Measurements from ENCODE around the gene SLC2A3.
A peak's percentile ranks its signal among the peaks of the same experiment; 100 is the strongest.
"Not testable (repeated sequence)": the region's sequence is repeated elsewhere in the genome, so short reads cannot be mapped to it uniquely, and the experiment has no call there.

The SLC2A3 gene

GRCh38 chr12:7915661-7916403 lies 20.2 kb downstream of the SLC2A3 start:
- no peak for DNase-seq (ENCODE audit: low spot score)

DNA sequence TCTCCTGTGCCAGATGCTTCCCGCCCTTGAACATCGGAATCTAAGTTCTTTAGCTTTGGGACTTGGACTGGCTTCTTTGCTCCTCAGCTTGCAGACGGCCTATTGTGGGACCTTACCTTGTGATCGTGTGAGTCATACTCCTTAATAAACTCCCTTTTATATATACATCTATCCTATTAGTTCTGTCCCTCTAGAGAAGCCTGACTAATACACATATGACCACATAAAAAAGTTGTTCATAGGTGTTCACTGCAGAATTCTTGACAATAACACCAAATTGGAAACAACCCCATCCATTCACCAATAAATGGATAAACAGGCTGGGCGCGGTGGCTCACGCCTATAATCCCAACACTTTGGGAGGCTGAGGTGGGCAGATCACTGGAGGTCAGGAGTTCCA lies 25.9 kb downstream of the SLC2A3 start:
- DNase-seq (ENCODE audit: low spot score) = not testable (repeated sequence)

- peak; percentile 55 for DNase-seq (ENCODE audit: low spot score)
These were observed 29.0 kb downstream of the SLC2A3 start for GRCh38 chr12:7907009-7907408.

DNA sequence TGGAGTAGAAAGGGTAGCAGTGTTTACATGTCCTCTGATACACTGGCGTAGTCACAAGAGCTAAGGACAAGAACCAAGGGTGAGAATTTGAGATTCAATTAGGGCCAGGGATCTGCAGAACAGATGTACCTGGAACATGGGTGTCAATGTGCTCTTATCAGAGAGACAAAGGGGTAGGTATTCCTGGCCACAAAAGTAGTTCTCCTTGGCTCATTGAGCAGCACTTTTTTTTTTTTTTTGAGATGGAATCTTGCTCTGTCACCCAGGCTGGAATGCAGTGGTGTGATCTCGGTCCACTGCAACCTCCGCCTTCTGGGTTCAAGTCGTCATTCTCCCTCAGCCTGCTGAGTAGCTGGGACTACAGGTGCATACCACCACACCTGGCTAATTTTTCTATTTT lies 29.7 kb downstream of the SLC2A3 start:
- DNase-seq (ENCODE audit: low spot score) = peak; percentile 76

DNA sequence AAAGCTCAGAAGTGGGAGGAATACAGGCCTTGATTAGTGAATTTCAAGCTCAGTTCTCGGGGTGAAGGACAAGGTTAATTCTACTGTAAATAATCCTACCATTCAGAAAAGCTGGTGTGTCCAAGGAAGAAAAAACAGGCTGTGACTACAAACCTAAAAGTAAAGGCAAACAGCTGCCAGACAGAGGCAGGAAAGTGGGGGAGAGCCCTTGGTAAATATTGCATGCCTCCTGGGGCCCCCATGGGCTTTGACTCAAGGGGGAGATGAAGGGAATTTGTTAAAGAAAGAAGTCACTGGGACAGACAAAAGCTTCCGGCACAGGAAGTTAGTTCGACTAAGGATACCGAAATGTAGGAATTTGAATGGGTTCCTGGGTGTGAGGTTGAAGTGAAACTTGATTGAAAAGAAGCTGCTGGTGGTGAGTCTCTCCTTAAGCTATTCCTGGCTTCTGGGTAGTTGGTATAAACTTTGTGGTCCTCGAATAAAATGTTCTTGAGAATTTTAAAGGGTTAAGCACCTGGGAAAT lies 30.3 kb downstream of the SLC2A3 start:
- DNase-seq (ENCODE audit: low spot score) = not testable (repeated sequence)

- DNase-seq (ENCODE audit: low spot score) = no peak
These were observed 30.9 kb downstream of the SLC2A3 start for GRCh38 chr12:7905071-7905470.

- not testable (repeated sequence) for DNase-seq (ENCODE audit: low spot score)
These were observed 33.6 kb downstream of the SLC2A3 start for GRCh38 chr12:7902416-7902815.

GRCh38 chr12:7899755-7900154 lies 36.2 kb downstream of the SLC2A3 start:
- no peak for DNase-seq (ENCODE audit: low spot score)

DNA sequence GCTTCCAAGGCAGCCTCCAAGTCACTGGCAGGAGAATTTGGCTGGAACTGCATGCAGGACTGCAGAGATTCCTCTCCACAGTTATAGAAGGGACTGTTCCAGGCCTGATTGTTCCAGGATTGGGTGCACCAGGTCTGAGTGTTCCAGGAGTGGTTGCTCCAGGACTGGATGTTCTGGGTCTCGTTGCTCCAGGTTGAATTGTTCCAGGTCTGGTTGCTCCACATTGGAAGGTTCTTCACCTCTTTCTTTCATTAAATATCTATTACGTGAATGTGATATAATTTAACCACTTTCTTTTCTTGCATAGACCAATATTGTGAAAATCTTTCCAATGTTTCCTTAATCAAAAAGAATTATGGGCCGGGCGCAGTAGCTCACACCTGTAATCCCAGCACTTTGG lies 39.3 kb downstream of the SLC2A3 start:
- DNase-seq (ENCODE audit: low spot score) = not testable (repeated sequence)

DNA sequence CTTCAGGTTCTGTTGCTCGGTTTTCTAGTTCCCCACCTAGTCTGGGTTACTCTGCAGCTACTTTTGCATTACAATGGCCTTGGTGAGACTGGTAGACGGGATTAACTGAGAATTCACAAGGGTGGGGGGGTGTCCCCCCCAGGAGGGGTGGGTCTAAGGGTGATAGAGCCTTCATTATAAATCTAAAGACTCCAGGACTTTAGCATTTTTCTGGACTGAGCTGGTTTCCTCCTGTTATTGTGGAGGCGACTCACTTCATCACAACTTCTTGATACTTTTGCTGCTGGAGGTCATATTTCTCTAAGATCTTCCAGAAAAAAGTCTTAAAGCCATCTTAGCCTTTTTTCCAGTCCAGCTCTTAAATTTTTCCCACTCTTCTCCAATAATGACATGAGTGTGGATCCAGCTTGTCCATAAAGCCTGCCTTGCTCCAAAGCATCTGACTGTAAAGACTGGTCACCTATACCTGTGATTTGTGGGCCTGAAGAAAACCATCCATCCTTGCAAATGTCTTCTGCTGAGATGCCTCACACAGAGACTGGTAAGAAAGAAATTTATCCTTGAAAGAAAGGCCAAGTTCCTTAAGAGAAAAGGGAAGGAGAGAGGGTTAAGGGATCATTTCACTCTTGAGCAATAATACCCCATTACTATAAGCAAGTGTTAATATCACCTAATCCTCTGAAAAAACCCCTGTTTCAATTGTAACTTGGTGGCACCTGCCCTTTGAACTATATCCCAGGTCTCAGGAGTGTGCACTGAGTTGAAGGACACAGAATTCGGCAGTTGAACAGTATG lies 43.6 kb downstream of the SLC2A3 start:
- no peak for DNase-seq (ENCODE audit: low spot score)

GRCh38 chr12:7884689-7885088 lies 51.3 kb downstream of the SLC2A3 start:
- DNase-seq (ENCODE audit: low spot score) = no peak

GRCh38 chr12:7881736-7882120 lies 54.3 kb downstream of the SLC2A3 start:
- DNase-seq (ENCODE audit: low spot score) = not testable (repeated sequence)

DNA sequence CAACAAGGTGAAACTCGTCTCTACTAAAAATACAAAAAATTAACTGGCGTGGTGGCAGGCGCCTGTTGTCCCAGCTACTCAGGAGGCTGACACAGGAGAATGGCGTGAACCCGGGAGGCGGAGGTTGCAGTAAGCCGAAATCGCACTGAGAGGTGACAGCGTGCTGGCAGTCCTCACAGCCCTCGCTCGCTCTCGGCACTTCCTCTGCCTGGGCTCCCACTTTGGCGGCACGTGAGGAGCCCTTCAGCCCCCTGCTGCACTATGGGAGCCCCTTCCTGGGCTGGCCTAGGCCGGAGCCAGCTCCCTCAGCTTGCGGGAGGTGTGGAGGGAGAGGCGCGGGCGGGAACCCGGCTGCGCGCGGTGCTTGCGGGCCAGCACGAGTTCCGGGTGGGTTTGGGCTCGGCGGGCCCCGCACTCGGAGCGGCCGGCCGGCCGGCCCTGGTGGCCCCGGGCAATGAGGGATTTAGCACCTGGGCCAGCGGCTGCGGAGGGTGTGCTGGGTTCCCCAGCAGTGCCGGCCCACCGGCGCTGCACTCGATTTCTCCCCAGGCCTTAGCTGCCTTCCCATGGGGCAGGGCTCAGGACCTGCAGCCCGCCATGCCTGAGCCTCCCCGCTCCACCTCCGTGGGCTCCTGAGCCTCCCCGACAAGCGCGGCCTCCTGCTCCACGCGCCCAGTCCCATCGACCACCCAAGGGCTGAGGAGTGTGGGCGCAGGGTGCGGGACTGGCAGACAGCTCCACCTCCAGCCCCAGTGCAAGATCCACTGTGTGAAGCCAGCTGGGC lies 54.8 kb downstream of the SLC2A3 start:
- DNase-seq (ENCODE audit: low spot score) = not testable (repeated sequence)

- DNase-seq (ENCODE audit: low spot score) = no peak
These were observed 56.7 kb downstream of the SLC2A3 start for GRCh38 chr12:7879246-7879645.

GRCh38 chr12:7877420-7877819 lies 58.6 kb downstream of the SLC2A3 start:
- no peak for DNase-seq (ENCODE audit: low spot score)

DNA sequence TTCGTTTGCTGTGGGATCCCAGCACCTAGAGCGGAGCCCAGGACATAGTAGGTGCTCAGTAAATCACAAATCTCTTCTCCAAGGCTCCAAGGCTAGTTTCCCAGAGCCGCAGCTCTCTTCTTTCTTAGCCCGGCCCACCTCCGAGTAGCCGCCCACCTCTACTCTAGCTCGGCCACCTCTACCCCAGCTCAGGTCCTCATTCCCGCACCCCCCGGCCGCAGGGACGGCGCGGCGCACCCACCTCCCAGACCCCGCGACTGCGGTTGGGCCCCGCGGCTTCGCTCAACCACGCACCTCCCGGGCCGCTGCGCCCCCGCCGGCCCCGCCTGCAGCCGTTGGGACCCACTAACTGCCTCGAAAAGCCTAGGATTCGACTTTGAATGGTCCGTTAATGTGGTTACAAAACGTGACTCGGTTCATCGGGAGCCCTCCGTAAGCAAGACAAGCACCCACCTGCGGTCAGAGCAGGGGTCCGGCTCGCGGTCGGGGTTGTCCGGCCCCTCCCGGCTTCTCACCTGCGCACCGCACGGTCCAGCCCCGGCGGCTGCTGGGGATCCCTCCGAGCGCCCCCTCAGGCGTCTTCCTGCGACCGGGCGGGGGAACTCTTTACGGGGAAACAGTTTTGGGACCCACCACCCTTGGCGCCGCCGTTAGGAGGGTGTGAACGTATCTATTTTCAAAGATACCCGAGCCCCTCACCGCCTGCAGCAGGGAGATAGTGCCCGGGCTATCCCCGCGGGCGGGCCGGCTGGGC lies 63.2 kb downstream of the SLC2A3 start, which contains the start of gene SLC2A14:
Gene SLC2A14 (minus strand): TSS at position 350 of the 754 bp plus-strand sequence. CDS start 3,035 bp downstream, outside the sequence.
- DNase-seq (ENCODE audit: low spot score) = no peak

GRCh38 chr12:7870335-7870734 lies 65.7 kb downstream of the SLC2A3 start:
- no peak for DNase-seq (ENCODE audit: low spot score)
